Ovary (tissue), 9 donors: ENCODE data around the gene HAP1. TPM values are rescaled to one million over a fixed set of nuclear protein-coding genes. Genes with fewer than 3 reads are reported as not detected.

ENCODE experiments used
- DNase-seq, 5 donors: peaks; one replicate each; pipeline ENCODE4 v3.0.0-alpha.2; 2019 to 2020
- H3K27ac ChIP-seq, 2 donors: fragments of 200-600 bp; one replicate each; pipeline versions ENCODE4 v1.5.1 to v1.8.0; 2019 to 2022
- H3K27me3 ChIP-seq: fragments of 200-600 bp; one replicate; pipeline ENCODE4 v1.8.0; 2022
- H3K36me3 ChIP-seq: fragments of 200-600 bp; sonication (generic); one replicate; pipeline ENCODE4 v1.5.1; 2019
- H3K4me1 ChIP-seq: one replicate; pipeline ENCODE4 v1.8.1; 2013; ENCODE audit warnings: mild to moderate bottlenecking, moderate library complexity; ENCODE audit not compliant: insufficient read depth
- H3K4me3 ChIP-seq: fragments of 200-600 bp; sonication (generic); one replicate; pipeline ENCODE4 v1.5.1; 2017
- H3K9me3 ChIP-seq, 2 donors: fragments of 200-600 bp in 1 of 2; sonication (generic) in 1 of 2; one replicate each; pipeline versions ENCODE4 v1.5.1 to v1.8.1; 2013 to 2019; ENCODE audit warnings: mild to moderate bottlenecking in 1 of 2, moderate library complexity in 1 of 2
- EP300 ChIP-seq: sonication (generic); formaldehyde crosslinking; IDR thresholded peaks from one replicate; pipeline ENCODE4 v1.6.1; 2017; ENCODE audit warnings: antibody characterized with exemption
- POLR2A ChIP-seq: fragments of 450-650 bp; IDR thresholded peaks from one replicate; pipeline ENCODE4 v1.6.1; 2017; ENCODE audit warnings: antibody characterized with exemption, mild to moderate bottlenecking, moderate library complexity
- WGBS, 3 donors: extraction: QIAGEN DNeasy Blood & Tissue Kit in 1 of 3; methylation state at CpG; one replicate each; pipeline versions ENCODE4 v1.1.5 to v1.1.7; 2013 to 2017; 5-methylcytosine and 5-hydroxymethylcytosine counted together
- intact Hi-C, 4 donors: fragments of 100-400 bp; cut with DNase I; formaldehyde crosslinking; loops; one replicate each; pipeline versions ENCODE4 v1.11.0 to v1.15.1; 2022 to 2023
- polyA plus RNA-seq, 2 donors: library from polyadenylated mRNA; stranded (reverse); fragments of 200-250 nt in 1 of 2; fragments of 350-450 nt in 1 of 2; fragmentation: Illumina TruSeq in 1 of 2; extraction: RNeasy Lipid Tissue Mini Kit (QIAGEN cat#74804) in 1 of 2; gene quantifications; one replicate each; pipeline ENCODE4 v1.2.3, GENCODE V29; 2013 to 2014
- total RNA-seq, 7 donors: library from RNA; depleted of rRNA in 2 of 7; stranded (reverse); fragments of >200 nt in 2 of 7; fragmentation: NEBNext Ultra II Directional in 3 of 7; extraction: Animal tissue kit (Norgen Biotek cat#: 25700) in 3 of 7; gene quantifications; one replicate each; pipeline versions ENCODE4 v1.1.0 to v1.2.4, GENCODE V29; 2016 to 2023
- TF ChIP-seq, protein P1 (sequence below), 3 donors: fragments of 450-650 bp in 2 of 3; fragments of 200-600 bp in 1 of 3; IDR thresholded peaks; one replicate each; pipeline versions ENCODE4 v1.5.1 to v1.8.0; 2016 to 2022; ENCODE audit warnings: antibody characterized with exemption in 3 of 3, mild to moderate bottlenecking in 1 of 3
- donor health status: DM: no; HTN: no; CAD: no; lungs with moderate emphysema.
- donor health status: DM: no; HTN: no; CAD: no.
- donor health status: Bipolar disorder and iron deficiency.
- donor health status: DM: yes; HTN: yes; CAD: no.
- donor health status: DM: no; HTN: no; CAD: no.
- donor health status: DM: yes; HTN: yes; CAD: no.

HAP1 gene
- total and polyA plus RNA-seq, 9 donors = 0.12 to 1.5 (median 0.56) TPM

DNA sequence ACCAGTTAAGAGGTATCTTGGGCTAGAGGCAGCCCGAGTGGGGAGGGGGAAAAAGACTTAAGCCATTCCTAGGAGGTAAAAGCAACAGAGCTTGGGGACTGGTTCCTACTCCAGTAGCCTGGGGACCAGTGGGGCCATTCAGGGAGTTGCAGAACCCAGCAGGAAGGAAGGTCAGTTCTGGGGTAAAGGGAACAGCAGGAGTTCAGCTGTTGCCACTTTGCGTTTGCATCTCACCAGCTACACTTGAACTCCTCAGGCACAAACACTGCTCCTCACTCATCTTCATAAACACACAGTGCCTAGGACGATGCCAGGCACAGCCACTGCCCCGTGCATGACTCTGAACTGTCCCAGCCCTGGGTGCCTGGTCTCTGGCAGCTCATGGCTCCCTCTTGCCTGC lies 4.0 kb downstream of the HAP1 start:
- DNase-seq = no peak
- H3K4me1 ChIP-seq = peaks cover 4% of the 10 kb centered on the region
- no peak overlapping the region for H3K27ac ChIP-seq
- intact Hi-C loops = no loop called here
- H3K4me3 ChIP-seq = no peak overlapping the region
- no peaks in the 10 kb centered on the region for H3K36me3 ChIP-seq
- no peaks in the 10 kb centered on the region for H3K9me3 ChIP-seq
- no peaks in the 10 kb centered on the region for H3K27me3 ChIP-seq
- TF ChIP-seq, protein P1, sequence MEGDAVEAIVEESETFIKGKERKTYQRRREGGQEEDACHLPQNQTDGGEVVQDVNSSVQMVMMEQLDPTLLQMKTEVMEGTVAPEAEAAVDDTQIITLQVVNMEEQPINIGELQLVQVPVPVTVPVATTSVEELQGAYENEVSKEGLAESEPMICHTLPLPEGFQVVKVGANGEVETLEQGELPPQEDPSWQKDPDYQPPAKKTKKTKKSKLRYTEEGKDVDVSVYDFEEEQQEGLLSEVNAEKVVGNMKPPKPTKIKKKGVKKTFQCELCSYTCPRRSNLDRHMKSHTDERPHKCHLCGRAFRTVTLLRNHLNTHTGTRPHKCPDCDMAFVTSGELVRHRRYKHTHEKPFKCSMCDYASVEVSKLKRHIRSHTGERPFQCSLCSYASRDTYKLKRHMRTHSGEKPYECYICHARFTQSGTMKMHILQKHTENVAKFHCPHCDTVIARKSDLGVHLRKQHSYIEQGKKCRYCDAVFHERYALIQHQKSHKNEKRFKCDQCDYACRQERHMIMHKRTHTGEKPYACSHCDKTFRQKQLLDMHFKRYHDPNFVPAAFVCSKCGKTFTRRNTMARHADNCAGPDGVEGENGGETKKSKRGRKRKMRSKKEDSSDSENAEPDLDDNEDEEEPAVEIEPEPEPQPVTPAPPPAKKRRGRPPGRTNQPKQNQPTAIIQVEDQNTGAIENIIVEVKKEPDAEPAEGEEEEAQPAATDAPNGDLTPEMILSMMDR (IDR thresholded peaks at IDR 0.05) = no peak
- TF ChIP-seq POLR2A (no peak), EP300 (no peak)
- 59 to 77% (median 67%) methylated on average over 4 of the region's 4 CpGs for WGBS, 3 donors

DNA sequence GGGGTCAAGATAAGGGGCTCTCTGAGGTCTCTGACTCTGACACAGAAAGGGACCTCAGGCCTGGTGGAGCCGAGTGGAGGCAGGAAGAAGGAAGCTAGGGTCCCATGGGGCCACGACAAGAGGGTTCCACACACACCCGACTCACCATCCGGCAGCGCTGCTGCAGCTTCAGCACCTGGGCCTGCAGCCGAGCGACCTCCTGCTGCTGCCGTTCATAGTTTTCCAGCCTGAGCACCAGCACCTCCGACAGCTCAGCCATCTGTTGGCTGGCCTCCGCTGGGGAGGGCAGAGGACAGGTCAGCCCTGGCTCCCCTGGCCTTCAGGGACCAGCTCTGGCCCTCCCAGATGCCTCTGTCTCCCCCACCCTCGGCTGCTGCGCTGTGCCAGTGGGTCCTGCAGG lies 6.4 kb downstream of the HAP1 start:
- Histone ChIP-seq H3K9me3 (no peaks in the 10 kb centered on the region), H3K4me3 (no peak overlapping the region), H3K27ac (no peak overlapping the region), H3K36me3 (no peaks in the 10 kb centered on the region), H3K27me3 (no peaks in the 10 kb centered on the region), H3K4me1 (no peaks in the 10 kb centered on the region)
- intact Hi-C loops = no loop called here
- TF ChIP-seq POLR2A (no peak), EP300 (no peak)
- TF ChIP-seq, protein P1 (IDR thresholded peaks at IDR 0.05) = no peak
- no peak for DNase-seq
- 67 to 91% (median 72%) methylated on average over 12 of the region's 12 CpGs for WGBS, 3 donors

DNA sequence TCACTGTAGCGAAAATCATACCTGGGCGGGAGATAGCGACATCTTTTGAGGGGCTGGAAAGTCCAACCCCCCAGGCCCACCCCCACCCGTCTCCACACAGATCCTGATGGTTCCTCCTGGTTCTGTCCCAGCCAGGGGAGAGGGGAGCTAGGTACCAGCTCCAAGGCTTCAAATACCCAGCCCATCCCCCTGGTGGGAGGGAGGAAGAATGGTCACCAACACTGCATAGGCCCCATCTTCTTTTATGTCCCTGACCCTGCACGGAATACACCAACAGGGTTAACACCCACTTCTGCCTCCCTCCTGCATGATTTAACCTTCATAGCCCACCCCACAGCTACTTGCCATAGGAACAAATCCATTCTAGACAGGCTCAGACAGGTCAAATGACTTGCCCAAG lies 9.3 kb downstream of the HAP1 start:
- H3K9me3 ChIP-seq = no peaks in the 10 kb centered on the region
- H3K27me3 ChIP-seq = no peaks in the 10 kb centered on the region
- H3K4me1 ChIP-seq = no peaks in the 10 kb centered on the region
- H3K4me3 ChIP-seq = no peak overlapping the region
- no peaks in the 10 kb centered on the region for H3K36me3 ChIP-seq
- TF ChIP-seq EP300 (no peak), POLR2A (no peak)
- TF ChIP-seq, protein P1 (IDR thresholded peaks at IDR 0.05) = no peak
- DNase-seq = no peak
- no peak overlapping the region for H3K27ac ChIP-seq
- intact Hi-C loops = no loop called here
- 74 to 90% (median 86%) methylated on average over 5 of the region's 5 CpGs for WGBS, 3 donors

DNA sequence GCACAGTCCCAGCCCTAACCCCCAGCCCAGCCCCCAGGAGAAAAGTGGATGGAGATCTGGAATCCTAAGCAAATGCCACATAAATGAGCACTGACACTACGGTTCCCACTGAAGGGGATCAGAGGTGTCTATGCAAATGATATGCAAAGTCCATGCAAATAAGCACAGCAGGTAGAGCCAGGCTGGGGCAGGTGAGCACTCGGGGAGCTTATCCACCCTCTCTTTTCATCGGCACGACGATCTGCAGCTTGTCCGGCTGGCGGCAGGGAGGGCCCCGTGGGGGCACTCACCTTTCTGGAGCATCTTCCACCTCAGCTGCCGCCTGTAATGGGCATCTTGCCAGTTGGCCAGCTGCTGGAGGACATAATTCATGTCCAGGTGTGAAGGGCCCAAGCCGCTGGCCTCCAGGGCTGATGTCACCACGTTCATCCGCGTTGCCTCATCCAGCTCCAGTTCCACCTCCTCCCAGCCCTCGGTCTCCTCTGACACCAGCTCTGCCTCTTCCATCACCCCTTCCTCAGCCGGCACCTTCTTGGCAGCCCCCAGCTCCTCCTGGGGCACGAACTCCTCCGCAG lies 9.9 kb downstream of the HAP1 start:
- Histone ChIP-seq H3K36me3 (no peaks in the 10 kb centered on the region), H3K4me3 (no peak overlapping the region), H3K27me3 (no peaks in the 10 kb centered on the region), H3K27ac (no peak overlapping the region), H3K9me3 (no peaks in the 10 kb centered on the region), H3K4me1 (no peaks in the 10 kb centered on the region)
- TF ChIP-seq EP300 (no peak), POLR2A (no peak)
- TF ChIP-seq, protein P1 (IDR thresholded peaks at IDR 0.05) = no peak
- intact Hi-C loops = no loop called here
- no peak for DNase-seq
- WGBS, 3 donors = 44 to 53% (median 52%) methylated on average over 16 to 17 of the region's 17 CpGs
